Mammary epithelial cell (primary cell): Measurements from ENCODE around the gene PUDP.

Experiments
- EZH2 ChIP-seq: IDR thresholded peaks from 2 replicates; pipeline ENCODE4 v1.6.1; 2012; ENCODE audit warnings: low read length, inconsistent platforms, borderline replicate concordance
- TF ChIP-seq, protein P1 (sequence below), 2 donors: IDR thresholded peaks in 1 of 2; conservative IDR thresholded peaks in 1 of 2; 2 replicates each; pipeline ENCODE4 v1.5.1; 2011 to 2012; ENCODE audit warnings: inconsistent platforms in 2 of 2, low read length in 2 of 2, mild to moderate bottlenecking in 2 of 2, control low read depth in 1 of 2, low read depth in 1 of 2; ENCODE audit not compliant: insufficient read depth in 1 of 2; ENCODE audit errors: extremely low read depth in 1 of 2

DNA sequence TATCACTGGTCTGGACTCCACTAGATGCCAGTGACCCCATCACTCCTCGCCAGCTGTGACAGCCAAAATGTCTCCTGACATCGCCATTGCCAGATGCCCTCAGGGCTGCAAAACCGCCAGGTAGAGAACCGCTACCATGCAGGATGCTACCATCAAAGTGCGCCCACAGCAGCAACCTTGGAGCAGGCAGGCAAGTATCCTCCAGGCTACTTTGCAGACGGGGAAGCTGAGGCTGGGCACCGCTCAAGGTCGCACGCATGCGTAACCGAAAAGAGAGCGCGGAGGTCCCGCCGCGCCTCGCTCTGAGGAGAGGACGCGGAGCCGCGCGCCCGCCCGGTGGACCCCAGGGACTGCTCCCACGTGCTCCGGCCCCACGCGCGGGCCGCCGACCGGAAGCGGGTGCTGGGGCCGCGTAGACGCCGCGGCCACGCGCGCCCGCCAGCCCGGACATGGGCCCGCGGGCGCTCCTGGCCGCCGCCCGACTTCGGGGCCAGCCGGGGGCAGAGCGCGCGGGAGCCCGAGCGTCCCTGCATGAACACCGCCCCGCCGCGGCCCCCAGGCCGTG is 458 bp downstream of the PUDP start, which contains the start of gene STS:
- no peak for TF ChIP-seq EZH2
- TF ChIP-seq, protein P1, sequence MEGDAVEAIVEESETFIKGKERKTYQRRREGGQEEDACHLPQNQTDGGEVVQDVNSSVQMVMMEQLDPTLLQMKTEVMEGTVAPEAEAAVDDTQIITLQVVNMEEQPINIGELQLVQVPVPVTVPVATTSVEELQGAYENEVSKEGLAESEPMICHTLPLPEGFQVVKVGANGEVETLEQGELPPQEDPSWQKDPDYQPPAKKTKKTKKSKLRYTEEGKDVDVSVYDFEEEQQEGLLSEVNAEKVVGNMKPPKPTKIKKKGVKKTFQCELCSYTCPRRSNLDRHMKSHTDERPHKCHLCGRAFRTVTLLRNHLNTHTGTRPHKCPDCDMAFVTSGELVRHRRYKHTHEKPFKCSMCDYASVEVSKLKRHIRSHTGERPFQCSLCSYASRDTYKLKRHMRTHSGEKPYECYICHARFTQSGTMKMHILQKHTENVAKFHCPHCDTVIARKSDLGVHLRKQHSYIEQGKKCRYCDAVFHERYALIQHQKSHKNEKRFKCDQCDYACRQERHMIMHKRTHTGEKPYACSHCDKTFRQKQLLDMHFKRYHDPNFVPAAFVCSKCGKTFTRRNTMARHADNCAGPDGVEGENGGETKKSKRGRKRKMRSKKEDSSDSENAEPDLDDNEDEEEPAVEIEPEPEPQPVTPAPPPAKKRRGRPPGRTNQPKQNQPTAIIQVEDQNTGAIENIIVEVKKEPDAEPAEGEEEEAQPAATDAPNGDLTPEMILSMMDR (conservative IDR thresholded peaks at IDR 0.05 in 1 of 2, IDR thresholded peaks at IDR 0.05 in 1 of 2; ENCODE audit: extremely low read depth in 1 of 2, insufficient read depth in 1 of 2, low read depth in 1 of 2, low read length in 2 of 2) = no peak
